B cell (primary cell): Measurements from ENCODE around the gene AOAH. TPM values are rescaled to one million over a fixed set of nuclear protein-coding genes. Genes with fewer than 3 reads are reported as not detected.

Source experiments
- ATAC-seq: fragments of 200-7000 bp; cut with Tn5 transposase; one replicate; pipeline ENCODE4 v1.10.0; 2021; ENCODE audit warnings: low read depth, mild to moderate bottlenecking, moderate number of reproducible peaks, moderate library complexity
- CTCF ChIA-PET: fragments of 350-600 bp; sonication (Branson Sonifier 250); formaldehyde crosslinking; loops from one replicate; lab custom pipeline; 2021; ENCODE audit warnings: antibody characterized with exemption, inconsistent platforms; lab: Charles Lee
- POLR2A ChIA-PET: fragments of 350-600 bp; sonication (Branson Sonifier 250); formaldehyde crosslinking; loops from one replicate; lab custom pipeline; 2021; ENCODE audit warnings: antibody characterized with exemption; lab: Charles Lee
- DNase-seq: peaks from one replicate; pipeline ENCODE4 v3.0.0; 2013
- H2AFZ ChIP-seq: 2 replicates; pipeline ENCODE4 v1.6.1; 2012; ENCODE audit warnings: mild to moderate bottlenecking, low read depth, low read length; ENCODE audit not compliant: insufficient read depth, poor library complexity, severe bottlenecking
- H3K27ac ChIP-seq, 2 donors: 1 replicate in 1 of 2; 2 replicates in 1 of 2; pipeline ENCODE4 v1.5.1; 2012 to 2013; ENCODE audit warnings: low read length in 2 of 2, mild to moderate bottlenecking in 2 of 2, moderate library complexity in 1 of 2
- H3K27me3 ChIP-seq, 4 experiments: fragments of 200-600 bp in 1 of 4; sonication (generic) in 1 of 4; replicated peaks in 1 of 4; 1 replicate in 2 of 4; 2 replicates in 2 of 4; pipeline versions ENCODE4 v1.6.1 to v1.7.0; 2013 to 2016; ENCODE audit warnings: low read length in 3 of 4, mild to moderate bottlenecking in 2 of 4, mixed read lengths in 1 of 4, moderate library complexity in 1 of 4; ENCODE audit not compliant: insufficient read depth in 4 of 4, control insufficient read depth in 3 of 4; ENCODE audit errors: control extremely low read depth in 1 of 4
- H3K36me3 ChIP-seq, 2 experiments: replicated peaks in 1 of 2; 1 replicate in 1 of 2; 2 replicates in 1 of 2; pipeline versions ENCODE4 v1.6.1 to v1.7.1; 2013; ENCODE audit warnings: low read length in 1 of 2; ENCODE audit not compliant: insufficient read depth in 2 of 2, control insufficient read depth in 1 of 2; ENCODE audit errors: control extremely low read depth in 1 of 2, extremely low read depth in 1 of 2
- H3K4me1 ChIP-seq, 2 donors: fragments of 200-600 bp in 1 of 2; sonication (generic) in 1 of 2; 1 replicate in 1 of 2; 2 replicates in 1 of 2; pipeline versions ENCODE4 v1.5.1 to v1.6.1; 2013 to 2017; ENCODE audit warnings: low read length in 2 of 2; ENCODE audit not compliant: control insufficient read depth in 2 of 2, insufficient read depth in 2 of 2
- H3K4me2 ChIP-seq: replicated peaks from 2 replicates; pipeline ENCODE3; 2012; ENCODE audit warnings: mild to moderate bottlenecking, low read depth, low read length; ENCODE audit not compliant: poor library complexity, severe bottlenecking
- H3K4me3 ChIP-seq, 5 experiments: fragments of 200-600 bp in 1 of 5; sonication (generic) in 1 of 5; 1 replicate in 3 of 5; 2 replicates in 2 of 5; pipeline versions ENCODE4 v1.5.1 to v1.7.0; 2011 to 2016; ENCODE audit warnings: low read length in 4 of 5, mild to moderate bottlenecking in 4 of 5, low read depth in 2 of 5, control low read depth in 1 of 5, moderate library complexity in 1 of 5; ENCODE audit not compliant: insufficient read depth in 1 of 5; ENCODE audit errors: control extremely low read depth in 1 of 5, extremely low read depth in 1 of 5
- H3K79me2 ChIP-seq: fragments of 200-600 bp; sonication (generic); one replicate; pipeline ENCODE4 v1.6.0; 2016; ENCODE audit warnings: low read length; ENCODE audit not compliant: control insufficient read depth, insufficient read depth
- H3K9ac ChIP-seq: fragments of 200-600 bp; sonication (generic); 2 replicates; pipeline ENCODE4 v1.6.1; 2017; ENCODE audit warnings: mild to moderate bottlenecking, low read length, moderate library complexity
- H3K9me3 ChIP-seq, 3 donors: one replicate each; pipeline versions ENCODE4 v1.6.1 to v1.7.1; 2013; ENCODE audit warnings: low read length in 2 of 3; ENCODE audit not compliant: control insufficient read depth in 2 of 3, insufficient read depth in 1 of 3; ENCODE audit errors: control extremely low read depth in 1 of 3
- H4K20me1 ChIP-seq: 2 replicates; pipeline ENCODE4 v1.6.0; 2012; ENCODE audit warnings: mild to moderate bottlenecking, low read length; ENCODE audit not compliant: insufficient read depth, control insufficient read depth, poor library complexity, severe bottlenecking
- H3K27ac Mint-ChIP-seq: one replicate; pipeline ENCODE4 v1.8.0; 2021; ENCODE audit warnings: mixed read lengths
- H3K27me3 Mint-ChIP-seq: one replicate; pipeline ENCODE4 v1.8.0; 2021; ENCODE audit warnings: mixed read lengths
- H3K4me1 Mint-ChIP-seq: one replicate; pipeline ENCODE4 v1.8.0; 2021; ENCODE audit warnings: mixed read lengths
- H3K4me3 Mint-ChIP-seq: one replicate; pipeline ENCODE4 v1.8.0; 2021; ENCODE audit warnings: mixed read lengths
- H3K9me3 Mint-ChIP-seq: one replicate; pipeline ENCODE4 v1.8.0; 2022; ENCODE audit warnings: mixed read lengths; ENCODE audit not compliant: insufficient read depth
- CTCF ChIP-seq: fragments of 200-600 bp; IDR thresholded peaks from one replicate; pipeline ENCODE4 v1.8.0; 2022; ENCODE audit warnings: antibody characterized with exemption, mild to moderate bottlenecking
- EZH2 ChIP-seq: IDR thresholded peaks from 2 replicates; pipeline ENCODE4 v1.6.1; 2012; ENCODE audit warnings: borderline replicate concordance, low read depth, mild to moderate bottlenecking, moderate library complexity, low read length; ENCODE audit not compliant: insufficient read depth, poor library complexity, severe bottlenecking
- WGBS: methylation state at CpG from one replicate; pipeline ENCODE4 v1.1.5; 2013; ENCODE audit warnings: missing lambda C conversion rate; ENCODE audit not compliant: insufficient coverage; 5-methylcytosine and 5-hydroxymethylcytosine counted together
- intact Hi-C: fragments of 100-400 bp; cut with micrococcal nuclease; formaldehyde crosslinking; loops from one replicate; pipeline ENCODE4 v1.10.0; 2022
- polyA plus RNA-seq: library from polyadenylated mRNA; depleted of rRNA; stranded (reverse); fragments of >200 nt; gene quantifications from 2 replicates; pipeline ENCODE4 v1.2.3, GENCODE V29; 2012
- total RNA-seq, 2 donors: library from RNA; stranded (reverse); fragments of 120-200 nt in 1 of 2; gene quantifications; 1 replicate in 1 of 2; 2 replicates in 1 of 2; pipeline versions ENCODE4 v1.2.3 to v1.2.4, GENCODE V29; 2013 to 2022

The AOAH gene
- total and polyA plus RNA-seq, 2 donors (not counting 1 experiment from before 2014, with no cell fraction given) = 2.6 to 5.0 TPM

DNA sequence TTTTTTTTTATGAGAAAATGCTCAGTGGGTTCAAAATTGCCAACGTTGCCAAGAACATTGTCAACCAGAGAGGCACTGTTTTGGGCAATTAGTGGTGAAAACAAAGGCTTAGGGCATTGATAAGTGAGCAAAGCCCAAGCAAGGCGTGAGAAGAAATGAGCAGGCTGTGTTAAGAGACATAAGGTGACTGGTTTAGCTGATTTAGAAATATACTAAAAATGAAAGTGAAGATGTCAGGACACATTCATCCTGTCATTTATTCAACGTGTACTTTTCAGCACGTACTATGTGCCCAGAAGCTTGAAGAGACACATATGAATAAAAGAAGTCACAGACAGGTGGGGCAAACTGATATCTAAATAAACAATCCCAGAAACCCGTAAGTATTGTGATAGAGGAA lies 31.8 kb downstream of the AOAH start:
- Histone ChIP-seq H4K20me1 (no peaks in the 10 kb centered on the region), H3K4me1 (peaks cover 0 to 7% of the 10 kb centered on the region in 2 donors), H2AFZ (no peak overlapping the region), H3K4me2 (no peak overlapping the region), H3K36me3 (no peaks in the 10 kb centered on the region), H3K27me3 (no peaks in the 10 kb centered on the region), H3K79me2 (no peaks in the 10 kb centered on the region), H3K27ac (no peak overlapping the region), H3K9me3 (no peaks in the 10 kb centered on the region), H3K4me3 (no peak overlapping the region), H3K9ac (no peak overlapping the region)
- H3K4me3 Mint-ChIP-seq = no peak overlapping the region
- TF ChIP-seq EZH2 (no peak), CTCF (no peak)
- CTCF ChIA-PET = no interaction called here
- DNase-seq = no peak
- no peaks in the 10 kb centered on the region for H3K9me3 Mint-ChIP-seq
- no peak for ATAC-seq
- 92% methylated on average over 2 of the region's 5 CpGs for WGBS
- H3K4me1 Mint-ChIP-seq = peaks cover 15% of the 10 kb centered on the region
- H3K27ac Mint-ChIP-seq = no peak overlapping the region
- H3K27me3 Mint-ChIP-seq = no peaks in the 10 kb centered on the region
- intact Hi-C loops = no loop called here
- POLR2A ChIA-PET = no interaction called here

DNA sequence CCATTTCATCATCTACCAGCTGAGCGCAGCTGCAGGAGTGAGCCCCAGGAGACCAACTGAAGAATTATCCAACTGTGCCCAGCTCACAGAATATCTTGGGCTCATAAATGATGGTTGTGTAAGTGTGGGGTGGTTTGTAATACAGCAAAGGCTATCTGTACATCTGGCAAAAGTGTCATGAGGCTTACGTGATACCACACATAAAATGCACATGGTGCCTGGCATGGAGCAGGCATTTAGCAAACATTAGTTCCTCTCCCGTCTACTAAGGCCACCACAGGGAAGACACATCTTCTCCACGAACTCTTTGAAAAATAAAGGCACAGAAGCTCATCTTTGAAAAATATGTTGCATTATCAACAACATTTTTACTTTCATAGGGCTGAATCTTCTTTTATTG lies 32.3 kb downstream of the AOAH start:
- H3K79me2 ChIP-seq = no peaks in the 10 kb centered on the region
- H3K4me2 ChIP-seq = no peak overlapping the region
- TF ChIP-seq EZH2 (no peak), CTCF (no peak)
- POLR2A ChIA-PET = no interaction called here
- CTCF ChIA-PET = no interaction called here
- H4K20me1 ChIP-seq = no peaks in the 10 kb centered on the region
- ATAC-seq = no peak
- no peak overlapping the region for H3K9ac ChIP-seq
- peaks cover 0 to 7% of the 10 kb centered on the region in 2 donors for H3K4me1 ChIP-seq
- intact Hi-C loops = no loop called here
- no peak for DNase-seq
- H3K27me3 ChIP-seq = no peaks in the 10 kb centered on the region
- Mint-ChIP-seq H3K4me3 (no peak overlapping the region), H3K4me1 (peaks cover 15% of the 10 kb centered on the region), H3K27ac (no peak overlapping the region), H3K27me3 (no peaks in the 10 kb centered on the region), H3K9me3 (no peaks in the 10 kb centered on the region)
- WGBS = 100% methylated on average over 1 of the region's 4 CpGs
- H2AFZ ChIP-seq = no peak overlapping the region
- no peaks in the 10 kb centered on the region for H3K36me3 ChIP-seq
- H3K4me3 ChIP-seq = no peak overlapping the region
- no peak overlapping the region for H3K27ac ChIP-seq
- no peaks in the 10 kb centered on the region for H3K9me3 ChIP-seq
